H9 (cell line): ENCODE measurements around the gene UNC13C. TPM values are rescaled to one million over a fixed set of nuclear protein-coding genes. Genes with fewer than 3 reads are reported as not detected.

ENCODE experiments used
- DNase-seq: peaks from one replicate; pipeline ENCODE4 v3.0.0-alpha.2; 2017
- H2AFZ ChIP-seq: one replicate; pipeline ENCODE4 v1.6.1; 2013; ENCODE audit warnings: mild to moderate bottlenecking, low read length, control low read depth, moderate library complexity
- H2AK5ac ChIP-seq: 2 replicates; pipeline ENCODE4 v1.6.1; 2013; ENCODE audit warnings: low read length, control low read depth, mixed read lengths; ENCODE audit not compliant: insufficient read length
- H2BK120ac ChIP-seq: one replicate; pipeline ENCODE4 v1.6.1; 2013; ENCODE audit warnings: low read depth, mild to moderate bottlenecking, low read length, control low read depth, inconsistent platforms; ENCODE audit not compliant: poor library complexity, severe bottlenecking
- H2BK12ac ChIP-seq: 2 replicates; pipeline ENCODE4 v1.6.1; 2013; ENCODE audit warnings: low read length, control low read depth, mixed read lengths, low read depth; ENCODE audit not compliant: insufficient read length
- H2BK15ac ChIP-seq: 2 replicates; pipeline ENCODE4 v1.6.1; 2013; ENCODE audit warnings: low read depth, low read length, control low read depth
- H2BK20ac ChIP-seq: one replicate; pipeline ENCODE4 v1.6.1; 2013; ENCODE audit warnings: low read depth, mild to moderate bottlenecking, low read length, control low read depth, inconsistent platforms; ENCODE audit not compliant: poor library complexity, severe bottlenecking
- H2BK5ac ChIP-seq: 2 replicates; pipeline ENCODE4 v1.6.1; 2013; ENCODE audit warnings: low read length, control low read depth, mixed read lengths; ENCODE audit not compliant: insufficient read length
- H3K14ac ChIP-seq: 2 replicates; pipeline ENCODE4 v1.6.1; 2013; ENCODE audit warnings: low read length, control low read depth; ENCODE audit not compliant: insufficient read depth
- H3K18ac ChIP-seq: 2 replicates; pipeline ENCODE4 v1.6.1; 2013; ENCODE audit warnings: low read depth, mild to moderate bottlenecking, mixed read lengths, low read length, control low read depth; ENCODE audit not compliant: insufficient read length
- H3K23ac ChIP-seq: 2 replicates; pipeline ENCODE4 v1.6.1; 2013; ENCODE audit warnings: low read length, control low read depth, mixed read lengths, low read depth; ENCODE audit not compliant: insufficient read length
- H3K23me2 ChIP-seq: 2 replicates; pipeline ENCODE4 v1.6.1; 2013; ENCODE audit warnings: low read depth, mild to moderate bottlenecking, mixed read lengths, low read length, control low read depth; ENCODE audit not compliant: insufficient read length, poor library complexity, severe bottlenecking
- H3K27ac ChIP-seq: 2 replicates; pipeline ENCODE4 v1.5.1; 2013; ENCODE audit warnings: low read length, control low read depth, mixed read lengths, low read depth; ENCODE audit not compliant: insufficient read length
- H3K27me3 ChIP-seq: 2 replicates; pipeline ENCODE4 v1.6.1; 2013; ENCODE audit warnings: low read length, control low read depth, inconsistent platforms; ENCODE audit not compliant: insufficient read depth
- H3K4ac ChIP-seq: 2 replicates; pipeline ENCODE4 v1.6.1; 2013; ENCODE audit warnings: low read depth, mild to moderate bottlenecking, control low read depth, inconsistent platforms, low read length, moderate library complexity
- H3K4me1 ChIP-seq: 2 replicates; pipeline ENCODE4 v1.6.1; 2013; ENCODE audit warnings: low read length, control low read depth, inconsistent platforms; ENCODE audit not compliant: insufficient read depth
- H3K4me2 ChIP-seq: 2 replicates; pipeline ENCODE4 v1.6.1; 2013; ENCODE audit warnings: low read length, control low read depth, mixed read lengths; ENCODE audit not compliant: insufficient read length, insufficient read depth
- H3K56ac ChIP-seq: 2 replicates; pipeline ENCODE4 v1.6.1; 2013; ENCODE audit warnings: low read depth, mild to moderate bottlenecking, mixed read lengths, low read length, control low read depth; ENCODE audit not compliant: insufficient read length
- H3K79me1 ChIP-seq: 2 replicates; pipeline ENCODE4 v1.6.1; 2013; ENCODE audit warnings: low read depth, mild to moderate bottlenecking, moderate library complexity, low read length, control low read depth, inconsistent platforms; ENCODE audit not compliant: insufficient read depth, poor library complexity, severe bottlenecking
- H3K79me2 ChIP-seq: 2 replicates; pipeline ENCODE4 v1.6.1; 2013; ENCODE audit warnings: low read length, control low read depth, inconsistent platforms; ENCODE audit not compliant: insufficient read depth
- H3K9ac ChIP-seq: 2 replicates; pipeline ENCODE4 v1.6.1; 2013; ENCODE audit warnings: low read length, control low read depth, mixed read lengths; ENCODE audit not compliant: insufficient read length; ENCODE audit errors: extremely low read depth
- H3K9me3 ChIP-seq: one replicate; pipeline ENCODE4 v1.6.1; 2013; ENCODE audit warnings: low read depth, low read length, inconsistent platforms; ENCODE audit not compliant: control insufficient read depth
- H3T11ph ChIP-seq: one replicate; pipeline ENCODE4 v1.6.1; 2013; ENCODE audit warnings: mild to moderate bottlenecking, low read length, control low read depth, inconsistent platforms
- H4K20me1 ChIP-seq: one replicate; pipeline ENCODE4 v1.6.1; 2013; ENCODE audit not compliant: control insufficient read depth, insufficient read length, insufficient read depth
- H4K5ac ChIP-seq: 2 replicates; pipeline ENCODE4 v1.6.1; 2013; ENCODE audit warnings: low read depth, mild to moderate bottlenecking, mixed read lengths, low read length, control low read depth; ENCODE audit not compliant: insufficient read length
- H4K8ac ChIP-seq: replicated peaks from 2 replicates; pipeline ENCODE4 v1.6.1; 2013; ENCODE audit warnings: low read length, control low read depth, mixed read lengths, low read depth; ENCODE audit not compliant: insufficient read length
- H4K91ac ChIP-seq: 2 replicates; pipeline ENCODE4 v1.6.1; 2013; ENCODE audit warnings: low read depth, mild to moderate bottlenecking, moderate library complexity, mixed read lengths, low read length, control low read depth; ENCODE audit not compliant: insufficient read length
- H3K27ac Mint-ChIP-seq, 3 experiments: 2 replicates in 2 of 3; 3 replicates in 1 of 3; pipeline ENCODE4 v1.8.0; 2020 to 2021; ENCODE audit warnings: mixed read lengths in 3 of 3, mild to moderate bottlenecking in 1 of 3, moderate library complexity in 1 of 3
- H3K27me3 Mint-ChIP-seq: 2 replicates; pipeline ENCODE4 v1.8.0; 2021; ENCODE audit warnings: low read depth, mild to moderate bottlenecking, moderate library complexity, mixed read lengths
- H3K36me3 Mint-ChIP-seq, 3 experiments: 2 replicates in 2 of 3; 3 replicates in 1 of 3; pipeline ENCODE4 v1.8.0; 2020 to 2021; ENCODE audit warnings: low read depth in 3 of 3, mixed read lengths in 3 of 3; ENCODE audit not compliant: insufficient read depth in 1 of 3
- H3K4me1 Mint-ChIP-seq, 2 experiments: 2 replicates each; pipeline ENCODE4 v1.8.0; 2020; ENCODE audit warnings: mixed read lengths in 2 of 2
- H3K4me3 Mint-ChIP-seq, 2 experiments: 2 replicates in 1 of 2; 3 replicates in 1 of 2; pipeline ENCODE4 v1.8.0; 2020 to 2021; ENCODE audit warnings: mild to moderate bottlenecking in 2 of 2, mixed read lengths in 2 of 2, moderate library complexity in 1 of 2
- H3K9me3 Mint-ChIP-seq, 2 experiments: 2 replicates in 1 of 2; 3 replicates in 1 of 2; pipeline ENCODE4 v1.8.0; 2020; ENCODE audit warnings: mild to moderate bottlenecking in 2 of 2, mixed read lengths in 2 of 2, moderate library complexity in 1 of 2
- WGBS: extraction: QIAGEN DNeasy Blood & Tissue Kit; methylation state at CpG from one replicate; pipeline ENCODE4 v1.1.7; 2013; ENCODE audit warnings: missing lambda C conversion rate, low lambda C conversion rate, mixed read lengths; ENCODE audit not compliant: insufficient read length; ENCODE audit errors: extremely low coverage; 5-methylcytosine and 5-hydroxymethylcytosine counted together
- total RNA-seq: library from RNA; stranded (reverse); gene quantifications from 2 replicates; pipeline ENCODE4 v1.2.1, GENCODE V29; 2021
- TF ChIP-seq, protein P1 (sequence below): fragments of 200-600 bp; sonication (generic); conservative IDR thresholded peaks from 3 replicates; pipeline ENCODE4 v1.8.0; 2021; ENCODE audit warnings: antibody characterized with exemption, mild to moderate bottlenecking

Gene UNC13C
- total RNA-seq, 1 experiment from 2014 or later, result 0.02 TPM

GRCh38 chr15:54502416-54503075 lies 524.3 kb downstream of the UNC13C start:
- H3K56ac ChIP-seq, result no peak overlapping the region
- H3K4me1 Mint-ChIP-seq, result peaks cover 22 to 24% of the 10 kb centered on the region in 2 experiments
- H3T11ph ChIP-seq, result no peak overlapping the region
- H2BK120ac ChIP-seq, result no peak overlapping the region
- H3K9ac ChIP-seq, result no peak overlapping the region
- WGBS, result no CpG with 5 or more reads among the region's 5 CpGs
- TF ChIP-seq, protein P1, sequence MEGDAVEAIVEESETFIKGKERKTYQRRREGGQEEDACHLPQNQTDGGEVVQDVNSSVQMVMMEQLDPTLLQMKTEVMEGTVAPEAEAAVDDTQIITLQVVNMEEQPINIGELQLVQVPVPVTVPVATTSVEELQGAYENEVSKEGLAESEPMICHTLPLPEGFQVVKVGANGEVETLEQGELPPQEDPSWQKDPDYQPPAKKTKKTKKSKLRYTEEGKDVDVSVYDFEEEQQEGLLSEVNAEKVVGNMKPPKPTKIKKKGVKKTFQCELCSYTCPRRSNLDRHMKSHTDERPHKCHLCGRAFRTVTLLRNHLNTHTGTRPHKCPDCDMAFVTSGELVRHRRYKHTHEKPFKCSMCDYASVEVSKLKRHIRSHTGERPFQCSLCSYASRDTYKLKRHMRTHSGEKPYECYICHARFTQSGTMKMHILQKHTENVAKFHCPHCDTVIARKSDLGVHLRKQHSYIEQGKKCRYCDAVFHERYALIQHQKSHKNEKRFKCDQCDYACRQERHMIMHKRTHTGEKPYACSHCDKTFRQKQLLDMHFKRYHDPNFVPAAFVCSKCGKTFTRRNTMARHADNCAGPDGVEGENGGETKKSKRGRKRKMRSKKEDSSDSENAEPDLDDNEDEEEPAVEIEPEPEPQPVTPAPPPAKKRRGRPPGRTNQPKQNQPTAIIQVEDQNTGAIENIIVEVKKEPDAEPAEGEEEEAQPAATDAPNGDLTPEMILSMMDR, result no peak
- H3K4ac ChIP-seq, result no peak overlapping the region
- H3K27ac ChIP-seq, result no peak overlapping the region
- H2AK5ac ChIP-seq, result no peak overlapping the region
- no peak overlapping the region for H4K91ac ChIP-seq
- H3K79me2 ChIP-seq, result no peaks in the 10 kb centered on the region
- no peaks in the 10 kb centered on the region for H3K36me3 Mint-ChIP-seq
- no peak overlapping the region for H4K5ac ChIP-seq
- no peaks in the 10 kb centered on the region for H3K27me3 Mint-ChIP-seq
- no peak overlapping the region for H2BK20ac ChIP-seq
- no peaks in the 10 kb centered on the region for H4K20me1 ChIP-seq
- no peak overlapping the region for H2BK12ac ChIP-seq
- H3K27ac Mint-ChIP-seq, result no peak overlapping the region
- H4K8ac ChIP-seq, result no peak overlapping the region
- no peaks in the 10 kb centered on the region for H3K79me1 ChIP-seq
- H3K4me1 ChIP-seq, result peaks cover 6% of the 10 kb centered on the region; the same call in 1 of the 2 replicates
- no peak overlapping the region for H2BK5ac ChIP-seq
- no peaks in the 10 kb centered on the region for H3K23me2 ChIP-seq
- no peak overlapping the region for H3K4me2 ChIP-seq
- no peaks in the 10 kb centered on the region for H3K9me3 ChIP-seq
- no peak for DNase-seq
- 0 out of 5 replicates have a peak, but pooled peaks cover 0 to 2% of the 10 kb centered on the region in 2 experiments for H3K9me3 Mint-ChIP-seq
- no peak overlapping the region for H3K18ac ChIP-seq
- no peak overlapping the region for H3K23ac ChIP-seq
- no peaks in the 10 kb centered on the region for H3K27me3 ChIP-seq
- H3K14ac ChIP-seq, result no peak overlapping the region
- H2BK15ac ChIP-seq, result no peak overlapping the region
- H3K4me3 Mint-ChIP-seq, result no peak overlapping the region
- H2AFZ ChIP-seq, result no peak overlapping the region
